Osteoblast (primary cell): ENCODE measurements around the gene CLEC16A. TPM values are rescaled to one million over a fixed set of nuclear protein-coding genes. Genes with fewer than 3 reads are reported as not detected.

Experiments
- DNase-seq: peaks from one replicate; pipeline ENCODE4 v3.0.0; 2011; ENCODE audit warnings: low spot score, mixed read lengths; ENCODE audit not compliant: insufficient read length; ENCODE audit errors: missing footprints
- H2AFZ ChIP-seq: 2 replicates; pipeline ENCODE4 v1.6.0; 2011; ENCODE audit warnings: mild to moderate bottlenecking, low read length
- H3K27ac ChIP-seq: 2 replicates; pipeline ENCODE4 v1.5.1; 2011; ENCODE audit warnings: mild to moderate bottlenecking, low read depth, low read length, moderate library complexity
- H3K27me3 ChIP-seq: 2 replicates; pipeline ENCODE4 v1.6.0; 2012; ENCODE audit warnings: mild to moderate bottlenecking, control low read depth, inconsistent platforms, low read length, moderate library complexity; ENCODE audit not compliant: insufficient read depth
- H3K36me3 ChIP-seq: 2 replicates; pipeline ENCODE4 v1.5.1; 2011; ENCODE audit warnings: mild to moderate bottlenecking, low read length, control low read depth, moderate library complexity; ENCODE audit not compliant: insufficient read depth
- H3K4me1 ChIP-seq: 2 replicates; pipeline ENCODE4 v1.5.1; 2011; ENCODE audit warnings: mild to moderate bottlenecking, low read length, control low read depth, moderate library complexity; ENCODE audit not compliant: insufficient read depth
- H3K4me2 ChIP-seq: 2 replicates; pipeline ENCODE4 v1.6.0; 2011; ENCODE audit warnings: mild to moderate bottlenecking, low read length; ENCODE audit not compliant: insufficient read depth
- H3K4me3 ChIP-seq: fragments of 200-600 bp; sonication (generic); 3 replicates; pipeline ENCODE4 v1.5.1; 2012; ENCODE audit warnings: mild to moderate bottlenecking, low read length, inconsistent platforms; ENCODE audit not compliant: insufficient read depth
- H3K79me2 ChIP-seq: 2 replicates; pipeline ENCODE4 v1.6.0; 2012; ENCODE audit warnings: mild to moderate bottlenecking, low read length, control low read depth, inconsistent platforms; ENCODE audit not compliant: insufficient read depth
- H3K9me3 ChIP-seq: 2 replicates; pipeline ENCODE4 v1.5.1; 2011; ENCODE audit warnings: low read depth, low read length, control low read depth
- H4K20me1 ChIP-seq: 2 replicates; pipeline ENCODE4 v1.6.0; 2012; ENCODE audit warnings: mild to moderate bottlenecking, low read length, control low read depth; ENCODE audit not compliant: insufficient read depth
- total RNA-seq: library from RNA; depleted of rRNA; stranded (reverse); fragments of >200 nt; gene quantifications from 2 replicates; pipeline ENCODE4 v1.2.3, GENCODE V29; 2012
- TF ChIP-seq, protein P1 (sequence below): IDR thresholded peaks from 2 replicates; pipeline ENCODE4 v1.5.1; 2011; ENCODE audit warnings: mild to moderate bottlenecking, low read depth, low read length, moderate library complexity; ENCODE audit errors: extremely low read depth

CLEC16A gene
- total RNA-seq, 1 donor, result 25.7 TPM

DNA sequence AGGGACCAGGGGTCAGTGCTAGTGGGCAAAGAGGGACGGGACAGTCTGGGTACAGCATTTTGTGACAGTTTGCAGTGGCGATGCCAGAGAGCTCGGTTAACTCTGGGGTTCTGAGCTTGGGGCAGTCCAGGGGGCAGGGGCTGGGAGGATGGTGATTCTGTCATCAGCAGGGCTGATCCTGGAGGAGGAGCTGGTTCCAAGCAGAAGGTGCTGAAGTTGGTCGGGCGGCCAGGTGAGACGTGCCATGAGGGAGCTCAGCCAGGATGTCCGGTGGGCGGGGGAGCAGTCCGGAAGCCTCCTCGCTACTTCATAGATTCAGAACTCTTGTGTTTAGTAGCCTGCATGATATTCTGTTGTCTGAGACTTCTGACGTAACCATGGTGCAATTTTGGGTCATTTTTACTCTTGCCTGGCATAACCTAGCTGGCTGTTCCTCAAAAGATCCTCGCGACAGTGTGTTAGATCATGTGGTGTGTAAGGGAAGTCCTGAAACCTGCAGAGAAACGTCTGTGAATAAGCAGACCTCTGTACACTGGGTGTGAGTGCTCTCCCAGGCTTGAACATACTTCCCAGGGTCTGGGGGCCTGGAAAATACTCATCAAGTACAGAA is 122.0 kb downstream of the CLEC16A start:
- H3K27ac ChIP-seq, result no peak overlapping the region
- no peak for DNase-seq
- H3K27me3 ChIP-seq, result no peaks in the 10 kb centered on the region
- H3K4me3 ChIP-seq, result no peak overlapping the region
- H3K79me2 ChIP-seq, result no peaks in the 10 kb centered on the region
- no peak overlapping the region for H3K4me2 ChIP-seq
- no peaks in the 10 kb centered on the region for H3K9me3 ChIP-seq
- H4K20me1 ChIP-seq, result no peaks in the 10 kb centered on the region
- no peak overlapping the region for H2AFZ ChIP-seq
- peaks cover 12% of the 10 kb centered on the region for H3K4me1 ChIP-seq
- peaks cover 13% of the 10 kb centered on the region for H3K36me3 ChIP-seq
- TF ChIP-seq, protein P1, sequence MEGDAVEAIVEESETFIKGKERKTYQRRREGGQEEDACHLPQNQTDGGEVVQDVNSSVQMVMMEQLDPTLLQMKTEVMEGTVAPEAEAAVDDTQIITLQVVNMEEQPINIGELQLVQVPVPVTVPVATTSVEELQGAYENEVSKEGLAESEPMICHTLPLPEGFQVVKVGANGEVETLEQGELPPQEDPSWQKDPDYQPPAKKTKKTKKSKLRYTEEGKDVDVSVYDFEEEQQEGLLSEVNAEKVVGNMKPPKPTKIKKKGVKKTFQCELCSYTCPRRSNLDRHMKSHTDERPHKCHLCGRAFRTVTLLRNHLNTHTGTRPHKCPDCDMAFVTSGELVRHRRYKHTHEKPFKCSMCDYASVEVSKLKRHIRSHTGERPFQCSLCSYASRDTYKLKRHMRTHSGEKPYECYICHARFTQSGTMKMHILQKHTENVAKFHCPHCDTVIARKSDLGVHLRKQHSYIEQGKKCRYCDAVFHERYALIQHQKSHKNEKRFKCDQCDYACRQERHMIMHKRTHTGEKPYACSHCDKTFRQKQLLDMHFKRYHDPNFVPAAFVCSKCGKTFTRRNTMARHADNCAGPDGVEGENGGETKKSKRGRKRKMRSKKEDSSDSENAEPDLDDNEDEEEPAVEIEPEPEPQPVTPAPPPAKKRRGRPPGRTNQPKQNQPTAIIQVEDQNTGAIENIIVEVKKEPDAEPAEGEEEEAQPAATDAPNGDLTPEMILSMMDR, result no peak

DNA sequence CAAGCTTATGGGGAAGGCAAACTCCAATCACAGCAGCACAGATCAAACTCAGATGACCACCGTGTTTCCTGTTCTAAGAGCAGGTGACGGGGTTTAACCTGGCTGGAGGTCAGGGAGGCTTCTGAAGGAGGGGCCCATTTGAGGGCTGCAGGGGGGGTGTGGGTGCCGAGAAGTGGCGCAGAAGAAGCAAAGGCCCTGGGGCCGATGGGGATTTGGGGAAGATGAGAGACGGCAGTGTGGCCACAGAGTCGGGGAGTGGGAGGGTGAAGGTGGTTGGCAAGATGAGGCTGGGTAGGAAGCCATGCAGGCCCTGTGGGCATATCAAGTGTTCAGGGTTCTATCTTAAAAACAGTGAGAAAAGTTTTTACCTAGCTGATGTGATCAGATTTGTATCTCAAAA is 122.9 kb downstream of the CLEC16A start:
- no peaks in the 10 kb centered on the region for H4K20me1 ChIP-seq
- H3K36me3 ChIP-seq, result peaks cover 8% of the 10 kb centered on the region
- peaks cover 12% of the 10 kb centered on the region for H3K4me1 ChIP-seq
- H3K27me3 ChIP-seq, result no peaks in the 10 kb centered on the region
- H3K27ac ChIP-seq, result no peak overlapping the region
- no peak overlapping the region for H3K4me2 ChIP-seq
- no peak overlapping the region for H3K4me3 ChIP-seq
- H3K79me2 ChIP-seq, result no peaks in the 10 kb centered on the region
- H3K9me3 ChIP-seq, result no peaks in the 10 kb centered on the region
- TF ChIP-seq, protein P1, result no peak
- DNase-seq, result no peak
- no peak overlapping the region for H2AFZ ChIP-seq

DNA sequence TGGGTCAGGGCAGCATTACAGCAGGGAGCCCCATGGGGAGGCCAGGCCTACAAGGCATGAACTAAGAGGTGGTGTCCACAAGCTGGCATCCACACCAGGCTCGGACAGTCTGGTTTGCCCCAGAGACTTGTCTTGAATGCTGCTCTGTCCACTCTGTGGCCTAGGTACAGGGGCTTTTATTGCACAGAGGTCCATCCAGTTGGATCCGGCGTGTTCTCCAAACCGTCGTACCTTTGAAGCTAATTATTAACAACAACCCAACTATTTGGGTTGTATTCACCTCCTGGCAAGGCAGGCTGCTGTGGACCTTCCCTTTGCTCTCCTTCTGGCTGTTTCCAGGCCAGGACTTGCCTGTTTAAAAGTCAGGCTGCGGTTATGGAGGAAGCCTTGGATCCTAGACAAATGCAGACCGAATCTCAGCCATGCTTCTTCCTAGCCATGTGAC is 123.4 kb downstream of the CLEC16A start:
- Histone ChIP-seq H3K9me3 (no peaks in the 10 kb centered on the region), H3K27me3 (no peaks in the 10 kb centered on the region), H4K20me1 (no peaks in the 10 kb centered on the region), H3K4me1 (peaks cover 17% of the 10 kb centered on the region), H3K4me2 (no peak overlapping the region), H3K4me3 (no peak overlapping the region), H2AFZ (no peak overlapping the region), H3K27ac (no peak overlapping the region), H3K79me2 (no peaks in the 10 kb centered on the region), H3K36me3 (peaks cover 8% of the 10 kb centered on the region)
- TF ChIP-seq, protein P1, result no peak
- DNase-seq, result peak; percentile 18

DNA sequence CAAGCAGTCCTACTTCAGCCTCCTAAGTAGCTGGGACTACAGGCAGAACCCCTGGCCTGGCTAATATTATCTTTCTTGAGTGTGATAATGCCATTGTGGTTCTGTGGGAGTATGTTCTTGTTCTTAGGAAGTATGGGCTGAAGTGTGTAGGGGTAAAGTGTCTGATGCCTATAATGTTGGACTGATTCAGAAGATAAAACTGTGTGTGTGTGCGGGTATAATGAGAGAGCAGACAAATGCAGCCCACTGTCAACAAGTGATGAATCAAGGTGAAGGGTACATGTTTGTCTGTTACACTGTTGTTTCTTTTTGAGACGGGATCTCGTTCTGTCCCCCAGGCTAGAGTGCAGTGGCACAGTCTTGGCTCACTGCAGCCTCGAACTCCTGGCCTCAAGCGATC is 127.5 kb downstream of the CLEC16A start:
- Histone ChIP-seq H3K9me3 (no peaks in the 10 kb centered on the region), H4K20me1 (no peaks in the 10 kb centered on the region), H3K27ac (no peak overlapping the region), H2AFZ (no peak overlapping the region), H3K79me2 (no peaks in the 10 kb centered on the region), H3K4me3 (no peak overlapping the region), H3K4me1 (peaks cover 39% of the 10 kb centered on the region), H3K27me3 (no peaks in the 10 kb centered on the region), H3K36me3 (no peaks in the 10 kb centered on the region), H3K4me2 (no peak overlapping the region)
- TF ChIP-seq, protein P1, result no peak
- DNase-seq, result no peak
